HEK293 (cell line): ENCODE data around the gene IRAK2.

Experiments used
- KLF1 ChIP-seq: fragments of 450-650 bp; formaldehyde crosslinking; IDR thresholded peaks from 2 replicates; pipeline ENCODE4 v1.5.1; 2016; ENCODE audit warnings: missing biosample characterization, missing genetic modification characterization
- KLF10 ChIP-seq: fragments of 450-650 bp; IDR thresholded peaks from 2 replicates; pipeline ENCODE4 v1.5.1; 2018; ENCODE audit warnings: missing biosample characterization, mild to moderate bottlenecking, missing genetic modification characterization
- KLF7 ChIP-seq: fragments of 450-650 bp; formaldehyde crosslinking; IDR thresholded peaks from 2 replicates; pipeline ENCODE4 v1.5.1; 2016; ENCODE audit warnings: missing biosample characterization, missing genetic modification characterization, borderline replicate concordance
- PRDM4 ChIP-seq: fragments of 450-650 bp; formaldehyde crosslinking; IDR thresholded peaks from 2 replicates; pipeline ENCODE4 v1.5.1; 2017; ENCODE audit warnings: missing biosample characterization, missing genetic modification characterization
- SALL2 ChIP-seq: fragments of 450-650 bp; formaldehyde crosslinking; IDR thresholded peaks from 2 replicates; pipeline ENCODE4 v1.5.0; 2017; ENCODE audit warnings: missing biosample characterization, mild to moderate bottlenecking, missing genetic modification characterization, borderline replicate concordance
- TCF7L2 ChIP-seq: IDR thresholded peaks from 2 replicates; pipeline ENCODE4 v1.6.1; 2011; ENCODE audit warnings: low read depth, mild to moderate bottlenecking, inconsistent platforms, low read length, moderate library complexity, borderline replicate concordance
- YY1 ChIP-seq: fragments of 450-650 bp; formaldehyde crosslinking; IDR thresholded peaks from 2 replicates; pipeline ENCODE4 v1.5.1; 2018; ENCODE audit warnings: missing biosample characterization, missing genetic modification characterization
- ZFHX2 ChIP-seq: fragments of 450-650 bp; formaldehyde crosslinking; conservative IDR thresholded peaks from 2 replicates; pipeline ENCODE4 v1.5.1; 2016; ENCODE audit warnings: missing biosample characterization, missing genetic modification characterization
- ZFP3 ChIP-seq: fragments of 450-650 bp; formaldehyde crosslinking; IDR thresholded peaks from 2 replicates; pipeline ENCODE4 v1.5.1; 2016; ENCODE audit warnings: low read depth, missing biosample characterization, missing genetic modification characterization
- ZNF184 ChIP-seq: fragments of 450-650 bp; IDR thresholded peaks from 2 replicates; pipeline ENCODE4 v1.5.1; 2018; ENCODE audit warnings: missing biosample characterization, mild to moderate bottlenecking, missing genetic modification characterization
- ZNF2 ChIP-seq: fragments of 450-650 bp; formaldehyde crosslinking; IDR thresholded peaks from 2 replicates; pipeline ENCODE4 v1.5.1; 2016; ENCODE audit warnings: missing biosample characterization, missing genetic modification characterization
- ZNF302 ChIP-seq: fragments of 450-650 bp; formaldehyde crosslinking; IDR thresholded peaks from 2 replicates; pipeline ENCODE4 v1.5.1; 2016; ENCODE audit warnings: missing biosample characterization, missing genetic modification characterization, low read depth
- ZNF311 ChIP-seq: fragments of 450-650 bp; formaldehyde crosslinking; IDR thresholded peaks from 2 replicates; pipeline ENCODE4 v1.5.1; 2017; ENCODE audit warnings: missing biosample characterization, missing genetic modification characterization, borderline replicate concordance
- ZNF350 ChIP-seq: fragments of 450-650 bp; formaldehyde crosslinking; IDR thresholded peaks from 2 replicates; pipeline ENCODE4 v1.5.0; 2017; ENCODE audit warnings: missing biosample characterization, mild to moderate bottlenecking, missing genetic modification characterization
- ZNF530 ChIP-seq: fragments of 450-650 bp; formaldehyde crosslinking; IDR thresholded peaks from 2 replicates; pipeline ENCODE4 v1.5.1; 2016; ENCODE audit warnings: low read depth, missing biosample characterization, missing genetic modification characterization
- ZNF792 ChIP-seq: fragments of 450-650 bp; formaldehyde crosslinking; IDR thresholded peaks from 2 replicates; pipeline ENCODE4 v1.5.1; 2016; ENCODE audit warnings: missing biosample characterization, missing genetic modification characterization
- TF ChIP-seq, protein P1 (sequence below): fragments of 450-650 bp; formaldehyde crosslinking; IDR thresholded peaks from 2 replicates; pipeline ENCODE4 v1.5.1; 2017; ENCODE audit warnings: missing biosample characterization, missing genetic modification characterization
- TF ChIP-seq, protein P2 (sequence below): fragments of 450-650 bp; formaldehyde crosslinking; IDR thresholded peaks from 2 replicates; pipeline ENCODE4 v1.5.1; 2016; ENCODE audit warnings: missing biosample characterization, missing genetic modification characterization
- TF ChIP-seq, protein P3 (sequence below): fragments of 450-650 bp; formaldehyde crosslinking; IDR thresholded peaks from 2 replicates; pipeline ENCODE4 v1.5.1; 2016; ENCODE audit warnings: missing biosample characterization, missing genetic modification characterization, borderline replicate concordance
- TF ChIP-seq, protein P4 (sequence below): fragments of 450-650 bp; formaldehyde crosslinking; IDR thresholded peaks from 2 replicates; pipeline ENCODE4 v1.5.1; 2017; ENCODE audit warnings: missing biosample characterization, missing genetic modification characterization
- TF ChIP-seq, protein P5 (sequence below): fragments of 450-650 bp; formaldehyde crosslinking; IDR thresholded peaks from 2 replicates; pipeline ENCODE4 v1.5.1; 2016; ENCODE audit warnings: missing biosample characterization, missing genetic modification characterization

IRAK2 gene

DNA sequence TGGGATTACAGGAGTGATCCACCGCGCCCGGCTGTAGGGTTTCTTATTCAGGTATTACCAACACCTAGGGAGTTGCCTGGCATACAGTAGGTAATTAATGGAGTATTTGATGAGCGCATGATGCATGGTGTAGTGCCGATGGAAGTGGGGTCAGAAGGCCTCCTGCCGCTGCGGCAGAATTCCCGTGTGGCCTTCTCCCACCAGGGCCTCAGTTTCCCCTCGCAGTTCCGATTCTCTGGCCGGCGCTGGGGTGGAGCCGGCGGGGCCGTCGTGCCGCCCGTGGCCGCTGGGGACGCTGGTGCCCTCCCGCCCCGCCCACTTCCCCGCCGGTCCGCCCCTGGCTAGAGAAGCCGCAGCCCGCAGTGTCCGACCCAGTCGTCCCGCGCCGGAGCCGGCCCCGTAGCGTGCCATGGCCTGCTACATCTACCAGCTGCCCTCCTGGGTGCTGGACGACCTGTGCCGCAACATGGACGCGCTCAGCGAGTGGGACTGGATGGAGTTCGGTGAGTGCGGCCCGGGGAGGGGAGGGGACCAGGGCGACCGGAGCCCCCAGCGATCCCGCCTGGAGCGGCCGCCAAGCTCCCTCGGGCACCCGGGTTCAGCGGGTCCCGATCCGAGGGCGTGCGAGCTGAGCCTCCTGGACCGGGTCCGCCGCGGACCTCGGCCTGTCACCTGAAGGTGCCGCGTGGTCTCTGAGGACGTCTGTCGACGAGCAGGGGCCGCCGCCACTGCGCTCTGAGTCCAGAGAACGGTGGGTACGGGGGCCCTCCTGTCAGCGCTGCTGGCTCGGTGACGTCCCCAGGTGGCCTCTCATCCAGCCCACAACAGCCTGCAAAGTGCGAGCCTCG is at the start of gene IRAK2 (continued):
- TF ChIP-seq ZNF311 (tag by site-specific recombination) (no peak), KLF7 (tag by site-specific recombination) (no peak), KLF1 (tag by site-specific recombination) (0 out of 2 replicates have a peak, but pooled peaks have one; percentile 8), ZNF184 (tag by site-specific recombination) (no peak), KLF10 (tag by site-specific recombination) (0 out of 2 replicates have a peak, but pooled peaks have one; percentile 27), TCF7L2 (no peak), ZNF792 (tag by site-specific recombination) (peak; percentile 57; the same call in 1 of the 2 replicates), SALL2 (no peak), ZNF350 (tag by site-specific recombination) (no peak), PRDM4 (tag by site-specific recombination) (no peak; the same call in 1 of the 2 replicates), ZFP3 (tag by site-specific recombination) (no peak), ZNF302 (no peak), ZNF2 (tag by site-specific recombination) (peak; percentile 84), ZNF530 (no peak), ZFHX2 (tag by site-specific recombination) (peak; percentile 59), YY1 (no peak)
- TF ChIP-seq, protein P1, sequence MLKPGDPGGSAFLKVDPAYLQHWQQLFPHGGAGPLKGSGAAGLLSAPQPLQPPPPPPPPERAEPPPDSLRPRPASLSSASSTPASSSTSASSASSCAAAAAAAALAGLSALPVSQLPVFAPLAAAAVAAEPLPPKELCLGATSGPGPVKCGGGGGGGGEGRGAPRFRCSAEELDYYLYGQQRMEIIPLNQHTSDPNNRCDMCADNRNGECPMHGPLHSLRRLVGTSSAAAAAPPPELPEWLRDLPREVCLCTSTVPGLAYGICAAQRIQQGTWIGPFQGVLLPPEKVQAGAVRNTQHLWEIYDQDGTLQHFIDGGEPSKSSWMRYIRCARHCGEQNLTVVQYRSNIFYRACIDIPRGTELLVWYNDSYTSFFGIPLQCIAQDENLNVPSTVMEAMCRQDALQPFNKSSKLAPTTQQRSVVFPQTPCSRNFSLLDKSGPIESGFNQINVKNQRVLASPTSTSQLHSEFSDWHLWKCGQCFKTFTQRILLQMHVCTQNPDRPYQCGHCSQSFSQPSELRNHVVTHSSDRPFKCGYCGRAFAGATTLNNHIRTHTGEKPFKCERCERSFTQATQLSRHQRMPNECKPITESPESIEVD (tag by site-specific recombination), result no peak
- TF ChIP-seq, protein P2, sequence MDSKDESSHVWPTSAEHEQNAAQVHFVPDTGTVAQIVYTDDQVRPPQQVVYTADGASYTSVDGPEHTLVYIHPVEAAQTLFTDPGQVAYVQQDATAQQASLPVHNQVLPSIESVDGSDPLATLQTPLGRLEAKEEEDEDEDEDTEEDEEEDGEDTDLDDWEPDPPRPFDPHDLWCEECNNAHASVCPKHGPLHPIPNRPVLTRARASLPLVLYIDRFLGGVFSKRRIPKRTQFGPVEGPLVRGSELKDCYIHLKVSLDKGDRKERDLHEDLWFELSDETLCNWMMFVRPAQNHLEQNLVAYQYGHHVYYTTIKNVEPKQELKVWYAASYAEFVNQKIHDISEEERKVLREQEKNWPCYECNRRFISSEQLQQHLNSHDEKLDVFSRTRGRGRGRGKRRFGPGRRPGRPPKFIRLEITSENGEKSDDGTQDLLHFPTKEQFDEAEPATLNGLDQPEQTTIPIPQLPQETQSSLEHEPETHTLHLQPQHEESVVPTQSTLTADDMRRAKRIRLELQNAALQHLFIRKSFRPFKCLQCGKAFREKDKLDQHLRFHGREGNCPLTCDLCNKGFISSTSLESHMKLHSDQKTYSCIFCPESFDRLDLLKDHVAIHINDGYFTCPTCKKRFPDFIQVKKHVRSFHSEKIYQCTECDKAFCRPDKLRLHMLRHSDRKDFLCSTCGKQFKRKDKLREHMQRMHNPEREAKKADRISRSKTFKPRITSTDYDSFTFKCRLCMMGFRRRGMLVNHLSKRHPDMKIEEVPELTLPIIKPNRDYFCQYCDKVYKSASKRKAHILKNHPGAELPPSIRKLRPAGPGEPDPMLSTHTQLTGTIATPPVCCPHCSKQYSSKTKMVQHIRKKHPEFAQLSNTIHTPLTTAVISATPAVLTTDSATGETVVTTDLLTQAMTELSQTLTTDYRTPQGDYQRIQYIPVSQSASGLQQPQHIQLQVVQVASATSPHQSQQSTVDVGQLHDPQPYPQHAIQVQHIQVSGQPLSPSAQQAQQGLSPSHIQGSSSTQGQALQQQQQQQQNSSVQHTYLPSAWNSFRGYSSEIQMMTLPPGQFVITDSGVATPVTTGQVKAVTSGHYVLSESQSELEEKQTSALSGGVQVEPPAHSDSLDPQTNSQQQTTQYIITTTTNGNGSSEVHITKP (tag by site-specific recombination), result peak; percentile 96
- TF ChIP-seq, protein P3, sequence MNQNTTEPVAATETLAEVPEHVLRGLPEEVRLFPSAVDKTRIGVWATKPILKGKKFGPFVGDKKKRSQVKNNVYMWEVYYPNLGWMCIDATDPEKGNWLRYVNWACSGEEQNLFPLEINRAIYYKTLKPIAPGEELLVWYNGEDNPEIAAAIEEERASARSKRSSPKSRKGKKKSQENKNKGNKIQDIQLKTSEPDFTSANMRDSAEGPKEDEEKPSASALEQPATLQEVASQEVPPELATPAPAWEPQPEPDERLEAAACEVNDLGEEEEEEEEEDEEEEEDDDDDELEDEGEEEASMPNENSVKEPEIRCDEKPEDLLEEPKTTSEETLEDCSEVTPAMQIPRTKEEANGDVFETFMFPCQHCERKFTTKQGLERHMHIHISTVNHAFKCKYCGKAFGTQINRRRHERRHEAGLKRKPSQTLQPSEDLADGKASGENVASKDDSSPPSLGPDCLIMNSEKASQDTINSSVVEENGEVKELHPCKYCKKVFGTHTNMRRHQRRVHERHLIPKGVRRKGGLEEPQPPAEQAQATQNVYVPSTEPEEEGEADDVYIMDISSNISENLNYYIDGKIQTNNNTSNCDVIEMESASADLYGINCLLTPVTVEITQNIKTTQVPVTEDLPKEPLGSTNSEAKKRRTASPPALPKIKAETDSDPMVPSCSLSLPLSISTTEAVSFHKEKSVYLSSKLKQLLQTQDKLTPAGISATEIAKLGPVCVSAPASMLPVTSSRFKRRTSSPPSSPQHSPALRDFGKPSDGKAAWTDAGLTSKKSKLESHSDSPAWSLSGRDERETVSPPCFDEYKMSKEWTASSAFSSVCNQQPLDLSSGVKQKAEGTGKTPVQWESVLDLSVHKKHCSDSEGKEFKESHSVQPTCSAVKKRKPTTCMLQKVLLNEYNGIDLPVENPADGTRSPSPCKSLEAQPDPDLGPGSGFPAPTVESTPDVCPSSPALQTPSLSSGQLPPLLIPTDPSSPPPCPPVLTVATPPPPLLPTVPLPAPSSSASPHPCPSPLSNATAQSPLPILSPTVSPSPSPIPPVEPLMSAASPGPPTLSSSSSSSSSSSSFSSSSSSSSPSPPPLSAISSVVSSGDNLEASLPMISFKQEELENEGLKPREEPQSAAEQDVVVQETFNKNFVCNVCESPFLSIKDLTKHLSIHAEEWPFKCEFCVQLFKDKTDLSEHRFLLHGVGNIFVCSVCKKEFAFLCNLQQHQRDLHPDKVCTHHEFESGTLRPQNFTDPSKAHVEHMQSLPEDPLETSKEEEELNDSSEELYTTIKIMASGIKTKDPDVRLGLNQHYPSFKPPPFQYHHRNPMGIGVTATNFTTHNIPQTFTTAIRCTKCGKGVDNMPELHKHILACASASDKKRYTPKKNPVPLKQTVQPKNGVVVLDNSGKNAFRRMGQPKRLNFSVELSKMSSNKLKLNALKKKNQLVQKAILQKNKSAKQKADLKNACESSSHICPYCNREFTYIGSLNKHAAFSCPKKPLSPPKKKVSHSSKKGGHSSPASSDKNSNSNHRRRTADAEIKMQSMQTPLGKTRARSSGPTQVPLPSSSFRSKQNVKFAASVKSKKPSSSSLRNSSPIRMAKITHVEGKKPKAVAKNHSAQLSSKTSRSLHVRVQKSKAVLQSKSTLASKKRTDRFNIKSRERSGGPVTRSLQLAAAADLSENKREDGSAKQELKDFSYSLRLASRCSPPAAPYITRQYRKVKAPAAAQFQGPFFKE (tag by site-specific recombination), result no peak
- TF ChIP-seq, protein P4, sequence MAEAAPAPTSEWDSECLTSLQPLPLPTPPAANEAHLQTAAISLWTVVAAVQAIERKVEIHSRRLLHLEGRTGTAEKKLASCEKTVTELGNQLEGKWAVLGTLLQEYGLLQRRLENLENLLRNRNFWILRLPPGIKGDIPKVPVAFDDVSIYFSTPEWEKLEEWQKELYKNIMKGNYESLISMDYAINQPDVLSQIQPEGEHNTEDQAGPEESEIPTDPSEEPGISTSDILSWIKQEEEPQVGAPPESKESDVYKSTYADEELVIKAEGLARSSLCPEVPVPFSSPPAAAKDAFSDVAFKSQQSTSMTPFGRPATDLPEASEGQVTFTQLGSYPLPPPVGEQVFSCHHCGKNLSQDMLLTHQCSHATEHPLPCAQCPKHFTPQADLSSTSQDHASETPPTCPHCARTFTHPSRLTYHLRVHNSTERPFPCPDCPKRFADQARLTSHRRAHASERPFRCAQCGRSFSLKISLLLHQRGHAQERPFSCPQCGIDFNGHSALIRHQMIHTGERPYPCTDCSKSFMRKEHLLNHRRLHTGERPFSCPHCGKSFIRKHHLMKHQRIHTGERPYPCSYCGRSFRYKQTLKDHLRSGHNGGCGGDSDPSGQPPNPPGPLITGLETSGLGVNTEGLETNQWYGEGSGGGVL (tag by site-specific recombination), result peak; percentile 44; the same call in 1 of the 2 replicates
- TF ChIP-seq, protein P5, sequence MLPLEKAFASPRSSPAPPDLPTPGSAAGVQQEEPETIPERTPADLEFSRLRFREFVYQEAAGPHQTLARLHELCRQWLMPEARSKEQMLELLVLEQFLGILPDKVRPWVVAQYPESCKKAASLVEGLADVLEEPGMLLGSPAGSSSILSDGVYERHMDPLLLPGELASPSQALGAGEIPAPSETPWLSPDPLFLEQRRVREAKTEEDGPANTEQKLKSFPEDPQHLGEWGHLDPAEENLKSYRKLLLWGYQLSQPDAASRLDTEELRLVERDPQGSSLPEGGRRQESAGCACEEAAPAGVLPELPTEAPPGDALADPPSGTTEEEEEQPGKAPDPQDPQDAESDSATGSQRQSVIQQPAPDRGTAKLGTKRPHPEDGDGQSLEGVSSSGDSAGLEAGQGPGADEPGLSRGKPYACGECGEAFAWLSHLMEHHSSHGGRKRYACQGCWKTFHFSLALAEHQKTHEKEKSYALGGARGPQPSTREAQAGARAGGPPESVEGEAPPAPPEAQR (tag by site-specific recombination), result no peak
